Mammary epithelial cell (primary cell): Measurements from ENCODE around the gene RGS14.

Source experiments
- EZH2 ChIP-seq: IDR thresholded peaks from 2 replicates; pipeline ENCODE4 v1.6.1; 2012; ENCODE audit warnings: low read length, inconsistent platforms, borderline replicate concordance
- TF ChIP-seq, protein P1 (sequence below), 2 donors: IDR thresholded peaks in 1 of 2; conservative IDR thresholded peaks in 1 of 2; 2 replicates each; pipeline ENCODE4 v1.5.1; 2011 to 2012; ENCODE audit warnings: inconsistent platforms in 2 of 2, low read length in 2 of 2, mild to moderate bottlenecking in 2 of 2, control low read depth in 1 of 2, low read depth in 1 of 2; ENCODE audit not compliant: insufficient read depth in 1 of 2; ENCODE audit errors: extremely low read depth in 1 of 2

DNA sequence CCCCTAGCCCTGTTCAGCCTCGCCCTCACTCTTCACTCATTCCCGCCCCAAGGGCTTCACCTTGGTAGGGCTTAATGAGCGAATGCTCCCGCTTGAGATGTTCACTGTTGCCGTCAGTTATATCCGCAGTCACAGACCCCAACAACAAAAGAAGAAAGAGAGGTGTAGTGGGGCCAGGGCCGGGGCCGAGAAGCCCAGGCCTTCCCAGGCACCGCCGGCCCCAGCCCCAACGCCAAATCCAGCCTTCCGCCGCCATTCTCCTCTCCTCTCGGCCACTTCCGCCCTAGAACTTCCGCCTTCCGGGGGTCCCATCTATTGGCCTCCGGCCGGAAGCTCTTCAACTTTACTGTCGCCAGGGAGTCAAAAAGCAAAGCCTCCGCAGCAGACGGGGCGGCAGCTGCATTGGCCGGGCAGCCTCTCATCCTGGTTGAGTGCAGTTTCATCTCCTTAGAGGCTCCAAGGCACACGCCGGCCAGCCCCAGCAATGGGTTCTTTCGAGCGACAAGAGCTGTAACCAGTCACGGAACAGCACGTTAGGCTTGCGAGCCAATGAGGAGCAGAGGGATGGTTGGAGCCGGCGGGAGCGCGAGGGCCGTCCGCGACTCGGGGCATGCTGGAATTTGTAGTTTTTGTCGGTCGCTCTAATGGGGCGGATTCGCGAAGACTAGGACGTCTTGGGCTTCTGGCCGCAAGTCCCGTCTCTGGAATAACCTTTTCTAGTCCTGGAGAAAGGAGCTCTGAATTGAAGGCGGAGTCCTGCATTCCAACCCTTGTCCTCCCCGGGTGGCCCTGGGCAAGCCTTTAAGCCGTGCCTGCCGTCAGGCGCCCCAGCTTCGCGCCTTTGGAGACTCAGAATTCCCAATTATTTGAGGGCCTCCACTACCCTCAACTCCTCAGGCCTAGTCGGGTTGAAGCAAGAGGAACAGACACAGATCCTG, 6.1 kb upstream of the RGS14 start, which contains the start of gene LMAN2:
- TF ChIP-seq, protein P1, sequence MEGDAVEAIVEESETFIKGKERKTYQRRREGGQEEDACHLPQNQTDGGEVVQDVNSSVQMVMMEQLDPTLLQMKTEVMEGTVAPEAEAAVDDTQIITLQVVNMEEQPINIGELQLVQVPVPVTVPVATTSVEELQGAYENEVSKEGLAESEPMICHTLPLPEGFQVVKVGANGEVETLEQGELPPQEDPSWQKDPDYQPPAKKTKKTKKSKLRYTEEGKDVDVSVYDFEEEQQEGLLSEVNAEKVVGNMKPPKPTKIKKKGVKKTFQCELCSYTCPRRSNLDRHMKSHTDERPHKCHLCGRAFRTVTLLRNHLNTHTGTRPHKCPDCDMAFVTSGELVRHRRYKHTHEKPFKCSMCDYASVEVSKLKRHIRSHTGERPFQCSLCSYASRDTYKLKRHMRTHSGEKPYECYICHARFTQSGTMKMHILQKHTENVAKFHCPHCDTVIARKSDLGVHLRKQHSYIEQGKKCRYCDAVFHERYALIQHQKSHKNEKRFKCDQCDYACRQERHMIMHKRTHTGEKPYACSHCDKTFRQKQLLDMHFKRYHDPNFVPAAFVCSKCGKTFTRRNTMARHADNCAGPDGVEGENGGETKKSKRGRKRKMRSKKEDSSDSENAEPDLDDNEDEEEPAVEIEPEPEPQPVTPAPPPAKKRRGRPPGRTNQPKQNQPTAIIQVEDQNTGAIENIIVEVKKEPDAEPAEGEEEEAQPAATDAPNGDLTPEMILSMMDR (conservative IDR thresholded peaks at IDR 0.05 in 1 of 2, IDR thresholded peaks at IDR 0.05 in 1 of 2; ENCODE audit: extremely low read depth in 1 of 2, insufficient read depth in 1 of 2, low read depth in 1 of 2, low read length in 2 of 2), result no peak
- no peak for TF ChIP-seq EZH2
